Omental fat pad (tissue), 4 donors: ENCODE measurements around the gene MON1B. TPM values are rescaled to one million over a fixed set of nuclear protein-coding genes. Genes with fewer than 3 reads are reported as not detected.

ENCODE experiments used
- ATAC-seq: fragments of 150-250 bp; one replicate; pipeline ENCODE4 v1.9.1; 2016; ENCODE audit warnings: mild to moderate bottlenecking, moderate library complexity; ENCODE audit not compliant: low FRiP score
- DNase-seq: peaks from one replicate; pipeline ENCODE4 v3.0.0-alpha.2; 2019; ENCODE audit warnings: low spot score
- CTCF ChIP-seq, 3 donors: fragments of 450-650 bp; IDR thresholded peaks; one replicate each; pipeline ENCODE4 v1.5.1; 2016 to 2017; ENCODE audit warnings: antibody characterized with exemption in 3 of 3, mild to moderate bottlenecking in 3 of 3, moderate library complexity in 2 of 3
- total RNA-seq, 4 donors: library from RNA; depleted of rRNA; stranded (reverse); fragments of >200 nt; gene quantifications; one replicate each; pipeline ENCODE4 v1.1.0, GENCODE V29; 2016

Gene MON1B
- total RNA-seq, 4 donors from 2014 or later = 19.0 to 27.6 (median 25.2) TPM

GRCh38 chr16:77223184-77223583 lies 32.2 kb downstream of the MON1B start:
- DNase-seq (no peak), ATAC-seq (no peak)
- TF ChIP-seq CTCF (IDR thresholded peaks at IDR 0.05) = no peak

GRCh38 chr16:77225182-77225581 lies 34.2 kb downstream of the MON1B start:
- DNase-seq (no peak), ATAC-seq (no peak)
- TF ChIP-seq CTCF (IDR thresholded peaks at IDR 0.05) = no peak

- no peak for DNase-seq
- TF ChIP-seq CTCF (IDR thresholded peaks at IDR 0.05) = no peak
- ATAC-seq = no peak
Observed at GRCh38 chr16:77227745-77228144, 36.8 kb downstream of the MON1B start.

- DNase-seq = no peak
- TF ChIP-seq CTCF (IDR thresholded peaks at IDR 0.05) = no peak
- no peak for ATAC-seq
Observed at GRCh38 chr16:77231047-77231446, 40.1 kb downstream of the MON1B start.

- TF ChIP-seq CTCF (IDR thresholded peaks at IDR 0.05) = no peak
- DNase-seq = no peak
- ATAC-seq = no peak
Observed at GRCh38 chr16:77233799-77234519, 43.0 kb downstream of the MON1B start.

- DNase-seq (no peak), ATAC-seq (no peak)
- TF ChIP-seq CTCF (IDR thresholded peaks at IDR 0.05) = no peak
Observed at GRCh38 chr16:77234611-77235010, 43.6 kb downstream of the MON1B start.

GRCh38 chr16:77236063-77236511 lies 45.1 kb downstream of the MON1B start:
- DNase-seq (peak; percentile 66), ATAC-seq (peak; percentile 98)
- TF ChIP-seq CTCF (IDR thresholded peaks at IDR 0.05) = peak in 2 of 3 donors; percentile 99
